Peyer's patch (tissue), 4 donors: ENCODE results near the gene ZNF408. TPM values are rescaled to one million over a fixed set of nuclear protein-coding genes. Genes with fewer than 3 reads are reported as not detected.

Experiments used
- DNase-seq, 3 donors: peaks; one replicate each; pipeline ENCODE4 v3.0.0-alpha.2; 2017 to 2019
- H3K27ac ChIP-seq, 4 donors: fragments of 200-600 bp; sonication (generic); one replicate each; pipeline ENCODE4 v1.5.1; 2016 to 2019
- H3K27me3 ChIP-seq, 2 donors: fragments of 200-600 bp; sonication (generic); one replicate each; pipeline ENCODE4 v1.5.1; 2019
- H3K36me3 ChIP-seq, 3 donors: fragments of 200-600 bp; sonication (generic); one replicate each; pipeline ENCODE4 v1.5.1; 2016 to 2019
- H3K4me1 ChIP-seq, 4 donors: fragments of 200-600 bp; sonication (generic); one replicate each; pipeline ENCODE4 v1.5.1; 2016 to 2019
- H3K4me3 ChIP-seq, 4 donors: fragments of 200-600 bp; sonication (generic); 1 replicate in 3 of 4; 2 replicates in 1 of 4; pipeline ENCODE4 v1.5.1; 2016 to 2019; ENCODE audit warnings: mild to moderate bottlenecking in 1 of 4
- H3K9me3 ChIP-seq, 4 donors: fragments of 200-600 bp; sonication (generic); one replicate each; pipeline ENCODE4 v1.5.1; 2016 to 2019; ENCODE audit warnings: mild to moderate bottlenecking in 1 of 4
- POLR2A ChIP-seq, 2 donors: fragments of 450-650 bp; IDR thresholded peaks; one replicate each; pipeline ENCODE4 v1.5.1; 2017; ENCODE audit warnings: antibody characterized with exemption in 2 of 2, mild to moderate bottlenecking in 2 of 2, moderate library complexity in 2 of 2
- total RNA-seq, 4 donors: library from RNA; depleted of rRNA; stranded (reverse); fragments of >200 nt; gene quantifications; one replicate each; pipeline ENCODE4 v1.1.0, GENCODE V29; 2016
- TF ChIP-seq, protein P1 (sequence below), 6 experiments: fragments of 450-650 bp in 4 of 6; fragments of 200-600 bp in 2 of 6; sonication (generic) in 1 of 6; IDR thresholded peaks; one replicate each; pipeline ENCODE4 v1.5.1; 2017 to 2019; ENCODE audit warnings: antibody characterized with exemption in 6 of 6, mild to moderate bottlenecking in 3 of 6, moderate library complexity in 1 of 6

ZNF408 gene
- total RNA-seq, 4 donors from 2014 or later: 6.3 to 20.0 (median 8.4) TPM

- H3K9me3 ChIP-seq: no peaks in the 10 kb centered on the region
- no peak overlapping the region for H3K27ac ChIP-seq
- H3K4me3 ChIP-seq: no peak overlapping the region
- TF ChIP-seq POLR2A (IDR thresholded peaks at IDR 0.05): no peak
- TF ChIP-seq, protein P1, sequence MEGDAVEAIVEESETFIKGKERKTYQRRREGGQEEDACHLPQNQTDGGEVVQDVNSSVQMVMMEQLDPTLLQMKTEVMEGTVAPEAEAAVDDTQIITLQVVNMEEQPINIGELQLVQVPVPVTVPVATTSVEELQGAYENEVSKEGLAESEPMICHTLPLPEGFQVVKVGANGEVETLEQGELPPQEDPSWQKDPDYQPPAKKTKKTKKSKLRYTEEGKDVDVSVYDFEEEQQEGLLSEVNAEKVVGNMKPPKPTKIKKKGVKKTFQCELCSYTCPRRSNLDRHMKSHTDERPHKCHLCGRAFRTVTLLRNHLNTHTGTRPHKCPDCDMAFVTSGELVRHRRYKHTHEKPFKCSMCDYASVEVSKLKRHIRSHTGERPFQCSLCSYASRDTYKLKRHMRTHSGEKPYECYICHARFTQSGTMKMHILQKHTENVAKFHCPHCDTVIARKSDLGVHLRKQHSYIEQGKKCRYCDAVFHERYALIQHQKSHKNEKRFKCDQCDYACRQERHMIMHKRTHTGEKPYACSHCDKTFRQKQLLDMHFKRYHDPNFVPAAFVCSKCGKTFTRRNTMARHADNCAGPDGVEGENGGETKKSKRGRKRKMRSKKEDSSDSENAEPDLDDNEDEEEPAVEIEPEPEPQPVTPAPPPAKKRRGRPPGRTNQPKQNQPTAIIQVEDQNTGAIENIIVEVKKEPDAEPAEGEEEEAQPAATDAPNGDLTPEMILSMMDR (IDR thresholded peaks at IDR 0.05): no peak
- H3K27me3 ChIP-seq: no peaks in the 10 kb centered on the region
- H3K36me3 ChIP-seq: peaks cover 0 to 92% (median 0%) of the 10 kb centered on the region in 3 donors
- no peak for DNase-seq
- H3K4me1 ChIP-seq: no peaks in the 10 kb centered on the region
Observed at GRCh38 chr11:46684367-46684766, 16.5 kb upstream of the ZNF408 start.

- TF ChIP-seq, protein P1 (IDR thresholded peaks at IDR 0.05): no peak
- no peak for TF ChIP-seq POLR2A (IDR thresholded peaks at IDR 0.05)
- Histone ChIP-seq H3K9me3 (no peaks in the 10 kb centered on the region), H3K4me1 (no peaks in the 10 kb centered on the region), H3K4me3 (no peak overlapping the region), H3K36me3 (peaks cover 0 to 90% (median 0%) of the 10 kb centered on the region in 3 donors), H3K27me3 (no peaks in the 10 kb centered on the region), H3K27ac (peak overlapping the region in 2 of 4 donors; percentile 20 to 53)
- peak in 1 of 3 donors; percentile 41 for DNase-seq
Observed at GRCh38 chr11:46686886-46687795, 13.7 kb upstream of the ZNF408 start.

DNA sequence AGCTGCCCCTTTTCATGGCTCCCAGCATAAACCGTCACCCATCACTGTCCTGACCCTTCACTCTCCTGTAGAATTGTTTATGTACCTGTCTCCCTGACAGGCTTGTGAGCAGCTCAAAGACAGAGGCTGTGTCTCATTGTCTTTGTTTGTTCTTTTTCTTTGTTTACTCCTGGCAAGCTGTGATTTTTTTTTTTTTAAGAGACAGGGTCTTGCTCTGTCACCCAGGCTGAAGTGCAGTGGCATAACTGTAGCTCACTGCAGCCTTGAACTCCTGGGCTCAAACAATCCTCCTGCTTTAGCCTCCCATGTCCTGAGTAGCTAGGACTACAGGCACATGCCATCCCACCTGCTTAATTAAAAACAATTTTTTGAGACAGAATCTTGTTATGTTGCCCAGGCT is 10.1 kb upstream of the ZNF408 start:
- H3K36me3 ChIP-seq: peaks cover 0 to 94% (median 0%) of the 10 kb centered on the region in 3 donors
- TF ChIP-seq POLR2A (IDR thresholded peaks at IDR 0.05): no peak
- TF ChIP-seq, protein P1 (IDR thresholded peaks at IDR 0.05): no peak
- H3K9me3 ChIP-seq: no peaks in the 10 kb centered on the region
- H3K27ac ChIP-seq: no peak overlapping the region
- no peaks in the 10 kb centered on the region for H3K4me1 ChIP-seq
- DNase-seq: no peak
- no peak overlapping the region for H3K4me3 ChIP-seq
- H3K27me3 ChIP-seq: no peaks in the 10 kb centered on the region

- Histone ChIP-seq H3K27ac (no peak overlapping the region), H3K9me3 (no peaks in the 10 kb centered on the region), H3K4me1 (peaks cover 0 to 17% (median 0%) of the 10 kb centered on the region in 4 donors), H3K36me3 (peaks cover 0 to 84% (median 0%) of the 10 kb centered on the region in 3 donors), H3K4me3 (no peak overlapping the region), H3K27me3 (no peaks in the 10 kb centered on the region)
- no peak for DNase-seq
- TF ChIP-seq POLR2A (IDR thresholded peaks at IDR 0.05): no peak
Observed at GRCh38 chr11:46692450-46692849, 8.4 kb upstream of the ZNF408 start.

DNA sequence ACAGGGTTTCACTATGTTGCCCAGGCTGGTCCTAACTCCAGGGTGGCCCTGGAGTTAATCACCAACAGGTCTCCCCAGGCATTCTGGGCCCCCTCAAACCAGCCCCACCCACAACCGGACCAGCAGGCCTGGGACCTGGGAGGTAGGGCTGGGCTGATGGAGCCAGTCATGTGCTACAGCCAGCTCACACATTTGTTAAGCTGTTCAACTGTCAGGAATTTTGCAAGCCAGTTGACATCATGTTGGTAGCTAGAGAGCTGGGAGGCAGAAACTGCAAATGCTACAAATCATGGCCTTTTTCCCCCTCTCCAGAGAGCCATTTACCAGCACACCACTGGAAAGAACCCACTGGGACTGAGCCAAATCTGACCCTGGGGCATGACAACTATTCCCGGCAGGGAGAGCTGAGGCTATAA is 7.2 kb upstream of the ZNF408 start:
- no peak overlapping the region for H3K27ac ChIP-seq
- no peaks in the 10 kb centered on the region for H3K9me3 ChIP-seq
- H3K27me3 ChIP-seq: no peaks in the 10 kb centered on the region
- peaks cover 0 to 24% (median 1%) of the 10 kb centered on the region in 4 donors for H3K4me1 ChIP-seq
- peaks cover 0 to 74% (median 0%) of the 10 kb centered on the region in 3 donors for H3K36me3 ChIP-seq
- H3K4me3 ChIP-seq: no peak overlapping the region
- DNase-seq: no peak
- TF ChIP-seq, protein P1 (IDR thresholded peaks at IDR 0.05): no peak
- no peak for TF ChIP-seq POLR2A (IDR thresholded peaks at IDR 0.05)

DNA sequence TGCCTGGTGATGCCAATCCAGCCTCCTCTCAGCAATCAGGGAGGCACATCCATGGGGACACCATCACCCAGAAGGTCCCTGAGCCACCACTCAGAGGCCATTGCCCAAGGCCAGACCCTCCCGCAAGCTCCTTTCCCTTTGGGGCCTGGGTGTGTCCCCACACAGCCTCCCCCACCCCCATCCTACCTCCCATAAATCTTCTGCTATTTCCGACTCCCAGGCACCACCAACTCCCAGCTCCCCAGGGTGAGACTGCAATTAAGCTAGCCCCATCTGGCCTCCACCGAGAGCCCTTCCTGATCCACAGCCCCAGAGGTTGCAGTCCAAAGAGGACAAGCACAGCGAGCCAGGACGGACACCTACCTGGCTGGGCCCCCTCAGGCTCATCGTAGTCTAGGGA is 6.8 kb upstream of the ZNF408 start:
- no peak overlapping the region for H3K27ac ChIP-seq
- no peak overlapping the region for H3K4me3 ChIP-seq
- no peak for TF ChIP-seq POLR2A (IDR thresholded peaks at IDR 0.05)
- TF ChIP-seq, protein P1 (IDR thresholded peaks at IDR 0.05): no peak

More for the DNA sequence above, 6.8 kb upstream of the ZNF408 start:
- Histone ChIP-seq H3K9me3 (no peaks in the 10 kb centered on the region), H3K27me3 (no peaks in the 10 kb centered on the region), H3K4me1 (peaks cover 0 to 28% (median 1%) of the 10 kb centered on the region in 4 donors), H3K36me3 (peaks cover 0 to 69% (median 0%) of the 10 kb centered on the region in 3 donors)
- DNase-seq: no peak
